H9 (cell line): ENCODE measurements around the gene SSBP3. TPM values are rescaled to one million over a fixed set of nuclear protein-coding genes. Genes with fewer than 3 reads are reported as not detected.
A peak's percentile ranks its signal among the peaks of the same experiment; 100 is the strongest.

Experiments used
- DNase-seq: peaks from one replicate; pipeline ENCODE4 v3.0.0-alpha.2; 2017
- H2AFZ ChIP-seq: one replicate; pipeline ENCODE4 v1.6.1; 2013; ENCODE audit warnings: mild to moderate bottlenecking, low read length, control low read depth, moderate library complexity
- H2AK5ac ChIP-seq: 2 replicates; pipeline ENCODE4 v1.6.1; 2013; ENCODE audit warnings: low read length, control low read depth, mixed read lengths; ENCODE audit not compliant: insufficient read length
- H2BK120ac ChIP-seq: one replicate; pipeline ENCODE4 v1.6.1; 2013; ENCODE audit warnings: low read depth, mild to moderate bottlenecking, low read length, control low read depth, inconsistent platforms; ENCODE audit not compliant: poor library complexity, severe bottlenecking
- H2BK12ac ChIP-seq: 2 replicates; pipeline ENCODE4 v1.6.1; 2013; ENCODE audit warnings: low read length, control low read depth, mixed read lengths, low read depth; ENCODE audit not compliant: insufficient read length
- H2BK15ac ChIP-seq: 2 replicates; pipeline ENCODE4 v1.6.1; 2013; ENCODE audit warnings: low read depth, low read length, control low read depth
- H2BK20ac ChIP-seq: one replicate; pipeline ENCODE4 v1.6.1; 2013; ENCODE audit warnings: low read depth, mild to moderate bottlenecking, low read length, control low read depth, inconsistent platforms; ENCODE audit not compliant: poor library complexity, severe bottlenecking
- H2BK5ac ChIP-seq: 2 replicates; pipeline ENCODE4 v1.6.1; 2013; ENCODE audit warnings: low read length, control low read depth, mixed read lengths; ENCODE audit not compliant: insufficient read length
- H3K14ac ChIP-seq: 2 replicates; pipeline ENCODE4 v1.6.1; 2013; ENCODE audit warnings: low read length, control low read depth; ENCODE audit not compliant: insufficient read depth
- H3K18ac ChIP-seq: 2 replicates; pipeline ENCODE4 v1.6.1; 2013; ENCODE audit warnings: low read depth, mild to moderate bottlenecking, mixed read lengths, low read length, control low read depth; ENCODE audit not compliant: insufficient read length
- H3K23ac ChIP-seq: 2 replicates; pipeline ENCODE4 v1.6.1; 2013; ENCODE audit warnings: low read length, control low read depth, mixed read lengths, low read depth; ENCODE audit not compliant: insufficient read length
- H3K23me2 ChIP-seq: 2 replicates; pipeline ENCODE4 v1.6.1; 2013; ENCODE audit warnings: low read depth, mild to moderate bottlenecking, mixed read lengths, low read length, control low read depth; ENCODE audit not compliant: insufficient read length, poor library complexity, severe bottlenecking
- H3K27ac ChIP-seq: 2 replicates; pipeline ENCODE4 v1.5.1; 2013; ENCODE audit warnings: low read length, control low read depth, mixed read lengths, low read depth; ENCODE audit not compliant: insufficient read length
- H3K27me3 ChIP-seq: 2 replicates; pipeline ENCODE4 v1.6.1; 2013; ENCODE audit warnings: low read length, control low read depth, inconsistent platforms; ENCODE audit not compliant: insufficient read depth
- H3K4ac ChIP-seq: 2 replicates; pipeline ENCODE4 v1.6.1; 2013; ENCODE audit warnings: low read depth, mild to moderate bottlenecking, control low read depth, inconsistent platforms, low read length, moderate library complexity
- H3K4me1 ChIP-seq: 2 replicates; pipeline ENCODE4 v1.6.1; 2013; ENCODE audit warnings: low read length, control low read depth, inconsistent platforms; ENCODE audit not compliant: insufficient read depth
- H3K4me2 ChIP-seq: 2 replicates; pipeline ENCODE4 v1.6.1; 2013; ENCODE audit warnings: low read length, control low read depth, mixed read lengths; ENCODE audit not compliant: insufficient read length, insufficient read depth
- H3K56ac ChIP-seq: 2 replicates; pipeline ENCODE4 v1.6.1; 2013; ENCODE audit warnings: low read depth, mild to moderate bottlenecking, mixed read lengths, low read length, control low read depth; ENCODE audit not compliant: insufficient read length
- H3K79me1 ChIP-seq: 2 replicates; pipeline ENCODE4 v1.6.1; 2013; ENCODE audit warnings: low read depth, mild to moderate bottlenecking, moderate library complexity, low read length, control low read depth, inconsistent platforms; ENCODE audit not compliant: insufficient read depth, poor library complexity, severe bottlenecking
- H3K79me2 ChIP-seq: 2 replicates; pipeline ENCODE4 v1.6.1; 2013; ENCODE audit warnings: low read length, control low read depth, inconsistent platforms; ENCODE audit not compliant: insufficient read depth
- H3K9ac ChIP-seq: 2 replicates; pipeline ENCODE4 v1.6.1; 2013; ENCODE audit warnings: low read length, control low read depth, mixed read lengths; ENCODE audit not compliant: insufficient read length; ENCODE audit errors: extremely low read depth
- H3K9me3 ChIP-seq: one replicate; pipeline ENCODE4 v1.6.1; 2013; ENCODE audit warnings: low read depth, low read length, inconsistent platforms; ENCODE audit not compliant: control insufficient read depth
- H3T11ph ChIP-seq: one replicate; pipeline ENCODE4 v1.6.1; 2013; ENCODE audit warnings: mild to moderate bottlenecking, low read length, control low read depth, inconsistent platforms
- H4K20me1 ChIP-seq: one replicate; pipeline ENCODE4 v1.6.1; 2013; ENCODE audit not compliant: control insufficient read depth, insufficient read length, insufficient read depth
- H4K5ac ChIP-seq: 2 replicates; pipeline ENCODE4 v1.6.1; 2013; ENCODE audit warnings: low read depth, mild to moderate bottlenecking, mixed read lengths, low read length, control low read depth; ENCODE audit not compliant: insufficient read length
- H4K8ac ChIP-seq: replicated peaks from 2 replicates; pipeline ENCODE4 v1.6.1; 2013; ENCODE audit warnings: low read length, control low read depth, mixed read lengths, low read depth; ENCODE audit not compliant: insufficient read length
- H4K91ac ChIP-seq: 2 replicates; pipeline ENCODE4 v1.6.1; 2013; ENCODE audit warnings: low read depth, mild to moderate bottlenecking, moderate library complexity, mixed read lengths, low read length, control low read depth; ENCODE audit not compliant: insufficient read length
- H3K27ac Mint-ChIP-seq, 3 experiments: 2 replicates in 2 of 3; 3 replicates in 1 of 3; pipeline ENCODE4 v1.8.0; 2020 to 2021; ENCODE audit warnings: mixed read lengths in 3 of 3, mild to moderate bottlenecking in 1 of 3, moderate library complexity in 1 of 3
- H3K27me3 Mint-ChIP-seq: 2 replicates; pipeline ENCODE4 v1.8.0; 2021; ENCODE audit warnings: low read depth, mild to moderate bottlenecking, moderate library complexity, mixed read lengths
- H3K36me3 Mint-ChIP-seq, 3 experiments: 2 replicates in 2 of 3; 3 replicates in 1 of 3; pipeline ENCODE4 v1.8.0; 2020 to 2021; ENCODE audit warnings: low read depth in 3 of 3, mixed read lengths in 3 of 3; ENCODE audit not compliant: insufficient read depth in 1 of 3
- H3K4me1 Mint-ChIP-seq, 2 experiments: 2 replicates each; pipeline ENCODE4 v1.8.0; 2020; ENCODE audit warnings: mixed read lengths in 2 of 2
- H3K4me3 Mint-ChIP-seq, 2 experiments: 2 replicates in 1 of 2; 3 replicates in 1 of 2; pipeline ENCODE4 v1.8.0; 2020 to 2021; ENCODE audit warnings: mild to moderate bottlenecking in 2 of 2, mixed read lengths in 2 of 2, moderate library complexity in 1 of 2
- H3K9me3 Mint-ChIP-seq, 2 experiments: 2 replicates in 1 of 2; 3 replicates in 1 of 2; pipeline ENCODE4 v1.8.0; 2020; ENCODE audit warnings: mild to moderate bottlenecking in 2 of 2, mixed read lengths in 2 of 2, moderate library complexity in 1 of 2
- WGBS: extraction: QIAGEN DNeasy Blood & Tissue Kit; methylation state at CpG from one replicate; pipeline ENCODE4 v1.1.7; 2013; ENCODE audit warnings: missing lambda C conversion rate, low lambda C conversion rate, mixed read lengths; ENCODE audit not compliant: insufficient read length; ENCODE audit errors: extremely low coverage; 5-methylcytosine and 5-hydroxymethylcytosine counted together
- total RNA-seq: library from RNA; stranded (reverse); gene quantifications from 2 replicates; pipeline ENCODE4 v1.2.1, GENCODE V29; 2021
- TF ChIP-seq, protein P1 (sequence below): fragments of 200-600 bp; sonication (generic); conservative IDR thresholded peaks from 3 replicates; pipeline ENCODE4 v1.8.0; 2021; ENCODE audit warnings: antibody characterized with exemption, mild to moderate bottlenecking

Gene SSBP3
- total RNA-seq, 1 experiment from 2014 or later, result 126 TPM

DNA sequence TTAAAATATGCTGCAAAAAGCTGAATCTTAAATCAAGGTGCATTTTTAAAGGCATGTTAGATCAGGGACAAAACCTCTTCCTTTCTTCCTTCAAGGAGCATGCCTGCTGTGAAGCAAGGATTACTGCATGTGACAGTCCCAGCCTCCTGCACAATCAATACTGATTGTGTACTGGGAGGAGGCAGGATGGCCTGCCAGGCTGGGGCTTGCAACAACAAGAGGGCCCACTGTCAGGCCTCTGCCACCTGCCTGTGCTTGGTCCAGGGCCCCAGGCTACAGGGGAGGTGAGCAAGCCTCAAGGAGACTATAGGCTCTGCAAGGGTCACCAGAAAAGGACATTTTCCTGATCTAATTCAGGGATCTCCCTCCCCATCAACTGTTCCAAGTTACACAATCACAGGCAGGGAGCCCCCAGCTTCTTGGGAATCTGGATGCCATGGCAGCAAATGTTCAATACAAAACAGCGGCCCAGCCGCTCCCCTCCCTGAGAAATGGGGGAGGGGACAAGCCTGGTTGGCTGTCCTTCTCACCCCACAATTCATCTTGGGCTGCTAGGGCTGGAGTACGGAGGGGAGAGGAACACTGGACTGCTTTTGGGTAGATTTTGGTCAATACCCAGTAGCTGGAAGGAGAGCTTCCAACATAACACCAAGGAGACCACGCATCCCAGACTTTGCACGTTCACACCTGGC is 76.7 kb downstream of the SSBP3 start:
- Mint-ChIP-seq H3K27ac (peak overlapping the region; percentile 93 to 96 (median 94); a peak in 6 of 7 replicates), H3K9me3 (no peaks in the 10 kb centered on the region), H3K36me3 (peaks cover 0 to 2% (median 0%) of the 10 kb centered on the region in 3 experiments; a peak in 1 of 7 replicates), H3K27me3 (no peaks in the 10 kb centered on the region), H3K4me3 (no peak overlapping the region), H3K4me1 (peaks cover 94 to 96% of the 10 kb centered on the region in 2 experiments)
- Histone ChIP-seq H3K23ac (no peak overlapping the region), H3K14ac (0 out of 2 replicates have a peak overlapping the region, but pooled peaks have one; percentile 8), H4K91ac (no peak overlapping the region), H4K20me1 (no peaks in the 10 kb centered on the region), H3T11ph (no peak overlapping the region), H2BK20ac (no peak overlapping the region), H2AK5ac (no peak overlapping the region), H3K18ac (no peak overlapping the region), H2BK5ac (no peak overlapping the region), H3K79me2 (peaks cover 13% of the 10 kb centered on the region; the same call in 1 of the 2 replicates), H3K4me1 (peaks cover 39% of the 10 kb centered on the region; the same call in 1 of the 2 replicates), H2BK15ac (no peak overlapping the region), H4K8ac (no peak overlapping the region), H3K4ac (no peak overlapping the region), H3K23me2 (no peaks in the 10 kb centered on the region), H3K56ac (no peak overlapping the region), H3K27ac (no peak overlapping the region), H3K4me2 (no peak overlapping the region), H2AFZ (no peak overlapping the region), H2BK12ac (no peak overlapping the region), H4K5ac (no peak overlapping the region), H3K9ac (peak overlapping the region; percentile 1), H2BK120ac (no peak overlapping the region), H3K79me1 (peaks cover 6% of the 10 kb centered on the region), H3K9me3 (no peaks in the 10 kb centered on the region), H3K27me3 (no peaks in the 10 kb centered on the region)
- TF ChIP-seq, protein P1, sequence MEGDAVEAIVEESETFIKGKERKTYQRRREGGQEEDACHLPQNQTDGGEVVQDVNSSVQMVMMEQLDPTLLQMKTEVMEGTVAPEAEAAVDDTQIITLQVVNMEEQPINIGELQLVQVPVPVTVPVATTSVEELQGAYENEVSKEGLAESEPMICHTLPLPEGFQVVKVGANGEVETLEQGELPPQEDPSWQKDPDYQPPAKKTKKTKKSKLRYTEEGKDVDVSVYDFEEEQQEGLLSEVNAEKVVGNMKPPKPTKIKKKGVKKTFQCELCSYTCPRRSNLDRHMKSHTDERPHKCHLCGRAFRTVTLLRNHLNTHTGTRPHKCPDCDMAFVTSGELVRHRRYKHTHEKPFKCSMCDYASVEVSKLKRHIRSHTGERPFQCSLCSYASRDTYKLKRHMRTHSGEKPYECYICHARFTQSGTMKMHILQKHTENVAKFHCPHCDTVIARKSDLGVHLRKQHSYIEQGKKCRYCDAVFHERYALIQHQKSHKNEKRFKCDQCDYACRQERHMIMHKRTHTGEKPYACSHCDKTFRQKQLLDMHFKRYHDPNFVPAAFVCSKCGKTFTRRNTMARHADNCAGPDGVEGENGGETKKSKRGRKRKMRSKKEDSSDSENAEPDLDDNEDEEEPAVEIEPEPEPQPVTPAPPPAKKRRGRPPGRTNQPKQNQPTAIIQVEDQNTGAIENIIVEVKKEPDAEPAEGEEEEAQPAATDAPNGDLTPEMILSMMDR, result no peak
- WGBS, result no CpG with 5 or more reads among the region's 5 CpGs
- no peak for DNase-seq
